K562 (cell line): ENCODE data around the gene MATK. TPM values are rescaled to one million over a fixed set of nuclear protein-coding genes. Genes with fewer than 3 reads are reported as not detected.
A peak's percentile ranks its signal among the peaks of the same experiment; 100 is the strongest.

ENCODE experiments used
- NFRKB ChIP-seq: fragments of 450-650 bp; IDR thresholded peaks from 2 replicates; pipeline ENCODE4 v1.6.1; 2016; ENCODE audit warnings: low read depth
- NKRF ChIP-seq: fragments of 450-650 bp; IDR thresholded peaks from 2 replicates; pipeline ENCODE4 v1.6.1; 2016; ENCODE audit warnings: borderline replicate concordance
- NR2C2 ChIP-seq, 2 experiments: fragments of 200-800 bp in 1 of 2; sonication (Bioruptor generic) in 1 of 2; sonication (generic) in 1 of 2; formaldehyde crosslinking in 1 of 2; IDR thresholded peaks; 2 replicates each; pipeline versions ENCODE4 v1.6.1 to v1.8.0; 2016 to 2022; ENCODE audit warnings: mild to moderate bottlenecking in 1 of 2, missing compliant biosample characterization in 1 of 2, missing genetic modification characterization in 1 of 2, missing genetic modification reagents in 1 of 2
- OTX1 ChIP-seq: fragments of 450-650 bp; formaldehyde crosslinking; IDR thresholded peaks from 2 replicates; pipeline ENCODE4 v1.4.0; 2022; ENCODE audit warnings: mild to moderate bottlenecking
- PKNOX1 ChIP-seq: fragments of 450-650 bp; IDR thresholded peaks from 2 replicates; pipeline ENCODE4 v1.6.1; 2016
- POLR2AphosphoS5 ChIP-seq: IDR thresholded peaks from 2 replicates; pipeline ENCODE4 v1.6.1; 2011; ENCODE audit warnings: mild to moderate bottlenecking, low read depth, low read length, moderate library complexity; ENCODE audit not compliant: control insufficient read depth, insufficient read depth
- PURB ChIP-seq: sonication (generic); formaldehyde crosslinking; IDR thresholded peaks from 2 replicates; pipeline ENCODE4 v1.9.0; 2021; ENCODE audit warnings: low read depth, mild to moderate bottlenecking, missing genetic modification reagents
- SAP30 ChIP-seq: fragments of 200-600 bp; sonication (generic); IDR thresholded peaks from 2 replicates; pipeline ENCODE4 v1.6.1; 2012; ENCODE audit warnings: borderline replicate concordance, low read depth, mild to moderate bottlenecking, moderate library complexity, low read length, control low read depth, inconsistent platforms; ENCODE audit not compliant: insufficient read depth, poor library complexity, severe bottlenecking
- TAF15 ChIP-seq: fragments of 200-400 bp; formaldehyde crosslinking; IDR thresholded peaks from 2 replicates; pipeline ENCODE4 v1.6.1; 2017; ENCODE audit warnings: mild to moderate bottlenecking, low read depth, low read length, moderate library complexity
- ZFX ChIP-seq: sonication (generic); formaldehyde crosslinking; IDR thresholded peaks from 2 replicates; pipeline ENCODE4 v1.8.0; 2022; ENCODE audit warnings: mild to moderate bottlenecking, missing genetic modification reagents, moderate library complexity
- ZHX1 ChIP-seq: fragments of 150-350 bp; conservative IDR thresholded peaks from 2 replicates; pipeline ENCODE4 v1.6.1; 2014; ENCODE audit warnings: low read length
- ZNF592 ChIP-seq: fragments of 450-650 bp; IDR thresholded peaks from 2 replicates; pipeline ENCODE4 v1.6.1; 2017; ENCODE audit warnings: antibody characterized with exemption, mild to moderate bottlenecking
- ZNF79 ChIP-seq: fragments of 250-450 bp; sonication (Bioruptor Pico); IDR thresholded peaks from 2 replicates; pipeline ENCODE4 v1.4.0; 2020; ENCODE audit warnings: low read depth, mild to moderate bottlenecking, moderate library complexity
- polyA plus RNA-seq, 8 experiments: library from polyadenylated mRNA; depleted of rRNA in 4 of 8; stranded (reverse) in 5 of 8; unstranded in 3 of 8; fragments of >200 nt; fragmentation: Nextera tagmentation in 2 of 8; fragmentation: Illumina TruSeq in 1 of 8; extraction: Ambion mirVana in 2 of 8; extraction: Trizol in 1 of 8; gene quantifications; 2 replicates each; pipeline versions ENCODE4 v1.2.1 to v1.2.3, GENCODE V29; 2011 to 2014; ENCODE audit warnings: inconsistent platforms in 1 of 8, missing spikeins in 1 of 8
- total RNA-seq, 7 experiments: library from RNA; depleted of rRNA in 6 of 7; stranded (reverse); fragments of >200 nt in 6 of 7; fragmentation: Illumina TruSeq in 2 of 7; extraction: Trizol in 2 of 7; gene quantifications; 2 replicates each; pipeline versions ENCODE4 v1.2.1 to v1.2.3, GENCODE V29; 2011 to 2021; ENCODE audit warnings: low replicate concordance in 1 of 7

MATK gene
- total and polyA plus RNA-seq, 9 of the 15 experiments (the other 6 are each of a cell fraction or from before 2014, with no cell fraction given), result 0.08 to 41.5 (median 21.4) TPM

GRCh38 chr19:3762501-3763459, 23.4 kb downstream of the MATK start, which contains the start of gene MRPL54 (continued):
- TF ChIP-seq ZFX (CRISPR knock-in tag) (peak; percentile 94), PURB (CRISPR knock-in tag) (no peak), NKRF (peak; percentile 81), OTX1 (CRISPR knock-in tag) (peak; percentile 9; the same call in 1 of the 2 replicates), PKNOX1 (peak; percentile 64), NR2C2 (CRISPR knock-in tag; IDR thresholded peaks at IDR 0.05) (peak; percentile 82), NR2C2 (tag; IDR thresholded peaks at IDR 0.05) (peak; percentile 95), SAP30 (peak; percentile 58), ZNF592 (peak; percentile 68), ZHX1 (no peak), POLR2AphosphoS5 (peak; percentile 73), ZNF79 (CRISPR knock-in tag) (no peak), NFRKB (peak; percentile 29; the same call in 1 of the 2 replicates), TAF15 (no peak)
